LNCAP (cell line): Measurements from ENCODE around the gene LLGL1.

Experiments
- TF ChIP-seq, protein P1 (sequence below): fragments of 450-650 bp; IDR thresholded peaks from 2 replicates; pipeline ENCODE4 v1.5.1; 2017; ENCODE audit warnings: mild to moderate bottlenecking

Gene LLGL1

DNA sequence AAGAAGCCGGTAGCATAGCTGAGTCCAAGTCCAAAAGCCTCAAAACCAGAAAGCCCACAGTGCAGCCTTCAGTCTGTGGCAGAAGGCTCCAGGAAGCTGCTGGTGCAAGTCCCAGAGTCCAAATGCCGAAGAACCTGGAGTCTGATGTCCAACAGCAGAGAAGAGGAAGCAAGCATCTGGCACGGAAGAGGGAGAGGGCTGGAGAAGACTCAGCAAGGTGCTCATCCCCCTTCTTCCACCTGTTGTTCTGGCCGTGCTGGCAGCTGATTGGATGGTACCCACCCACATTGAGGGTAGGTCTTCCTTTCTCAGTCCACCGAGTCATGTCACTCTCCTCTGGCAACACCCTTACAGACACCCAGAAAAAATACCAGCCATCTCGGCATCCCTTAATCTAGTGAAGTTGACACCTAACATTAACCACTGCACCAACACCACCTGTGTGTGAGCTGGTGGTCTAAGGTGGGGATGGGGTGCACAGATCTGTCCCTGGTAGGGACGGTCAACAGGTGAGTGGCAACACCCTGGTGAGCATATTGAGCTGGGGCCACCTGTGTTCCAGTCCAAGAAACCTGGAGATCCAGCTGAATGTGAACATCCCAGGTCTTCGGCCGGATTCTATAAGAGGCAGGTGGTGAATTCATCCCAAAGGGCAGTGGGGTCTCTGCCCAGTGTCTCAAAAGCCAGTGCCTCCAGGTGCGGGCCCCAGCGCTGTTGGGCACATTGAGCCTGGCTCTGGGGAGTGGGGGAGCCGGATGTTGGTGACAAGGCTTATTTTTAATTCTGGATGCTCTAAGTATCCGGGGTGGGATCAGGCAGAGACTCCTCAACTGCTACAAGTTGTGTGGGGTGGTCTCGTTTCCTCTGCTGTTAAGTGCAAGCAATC lies 44.9 kb downstream of the LLGL1 start:
- TF ChIP-seq, protein P1, sequence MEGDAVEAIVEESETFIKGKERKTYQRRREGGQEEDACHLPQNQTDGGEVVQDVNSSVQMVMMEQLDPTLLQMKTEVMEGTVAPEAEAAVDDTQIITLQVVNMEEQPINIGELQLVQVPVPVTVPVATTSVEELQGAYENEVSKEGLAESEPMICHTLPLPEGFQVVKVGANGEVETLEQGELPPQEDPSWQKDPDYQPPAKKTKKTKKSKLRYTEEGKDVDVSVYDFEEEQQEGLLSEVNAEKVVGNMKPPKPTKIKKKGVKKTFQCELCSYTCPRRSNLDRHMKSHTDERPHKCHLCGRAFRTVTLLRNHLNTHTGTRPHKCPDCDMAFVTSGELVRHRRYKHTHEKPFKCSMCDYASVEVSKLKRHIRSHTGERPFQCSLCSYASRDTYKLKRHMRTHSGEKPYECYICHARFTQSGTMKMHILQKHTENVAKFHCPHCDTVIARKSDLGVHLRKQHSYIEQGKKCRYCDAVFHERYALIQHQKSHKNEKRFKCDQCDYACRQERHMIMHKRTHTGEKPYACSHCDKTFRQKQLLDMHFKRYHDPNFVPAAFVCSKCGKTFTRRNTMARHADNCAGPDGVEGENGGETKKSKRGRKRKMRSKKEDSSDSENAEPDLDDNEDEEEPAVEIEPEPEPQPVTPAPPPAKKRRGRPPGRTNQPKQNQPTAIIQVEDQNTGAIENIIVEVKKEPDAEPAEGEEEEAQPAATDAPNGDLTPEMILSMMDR, result no peak

DNA sequence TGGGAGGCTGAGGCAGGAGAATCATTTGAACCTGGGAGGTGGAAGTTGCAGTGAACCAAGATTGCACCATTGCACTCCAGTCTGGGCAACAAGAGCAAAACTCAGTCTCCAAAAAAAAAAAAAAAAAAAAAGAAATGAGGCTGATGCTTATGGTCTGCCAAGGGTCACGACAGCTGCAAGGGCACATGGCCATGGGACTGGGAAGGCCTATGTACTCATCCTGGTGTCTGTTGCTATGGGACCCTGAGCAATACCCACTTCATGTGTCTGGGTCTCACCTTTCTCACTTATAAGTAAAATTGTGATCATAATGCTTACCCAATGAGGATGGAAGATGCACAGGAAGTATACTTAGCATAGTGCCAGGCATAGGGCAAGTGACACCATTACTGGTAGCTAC lies 51.6 kb downstream of the LLGL1 start:
- TF ChIP-seq, protein P1, result no peak

DNA sequence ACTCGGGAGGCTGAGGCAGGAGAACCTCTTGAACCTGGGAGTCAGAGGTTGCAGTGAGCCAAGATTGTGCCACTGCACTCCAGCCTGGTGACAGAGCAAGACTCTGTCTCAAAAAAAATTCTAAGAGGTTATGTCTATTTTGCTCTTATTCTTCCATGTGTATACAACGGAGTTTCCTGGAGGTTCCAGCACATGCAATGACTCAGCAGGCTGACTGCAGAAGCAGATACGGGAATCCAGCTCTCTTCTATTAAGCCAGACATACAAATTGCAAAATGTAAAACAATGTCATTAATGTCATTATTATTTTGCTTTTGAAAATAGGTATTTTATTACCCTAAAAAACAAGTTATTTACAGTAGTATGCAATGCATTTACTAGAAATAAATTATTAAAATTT lies 53.4 kb downstream of the LLGL1 start:
- TF ChIP-seq, protein P1, result no peak

DNA sequence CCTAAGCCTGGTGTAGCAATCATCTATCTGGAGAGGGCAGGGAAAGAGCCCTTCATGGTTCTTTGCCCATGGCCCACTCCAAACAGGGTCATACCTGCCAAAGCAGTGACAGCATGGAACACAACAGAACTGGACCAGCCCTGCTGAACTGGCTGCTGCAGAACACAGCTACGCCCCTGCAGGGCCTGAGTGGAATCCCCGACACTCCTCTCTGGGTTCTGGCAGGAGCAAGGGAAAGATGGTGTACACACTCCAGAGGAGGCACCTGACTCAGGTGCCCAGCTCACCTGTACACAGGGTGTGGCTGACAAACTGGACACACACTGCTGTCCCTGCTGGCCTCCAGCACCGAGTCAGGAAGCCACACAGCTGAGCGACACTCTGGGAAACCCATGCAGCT lies 54.8 kb downstream of the LLGL1 start:
- TF ChIP-seq, protein P1, result no peak

DNA sequence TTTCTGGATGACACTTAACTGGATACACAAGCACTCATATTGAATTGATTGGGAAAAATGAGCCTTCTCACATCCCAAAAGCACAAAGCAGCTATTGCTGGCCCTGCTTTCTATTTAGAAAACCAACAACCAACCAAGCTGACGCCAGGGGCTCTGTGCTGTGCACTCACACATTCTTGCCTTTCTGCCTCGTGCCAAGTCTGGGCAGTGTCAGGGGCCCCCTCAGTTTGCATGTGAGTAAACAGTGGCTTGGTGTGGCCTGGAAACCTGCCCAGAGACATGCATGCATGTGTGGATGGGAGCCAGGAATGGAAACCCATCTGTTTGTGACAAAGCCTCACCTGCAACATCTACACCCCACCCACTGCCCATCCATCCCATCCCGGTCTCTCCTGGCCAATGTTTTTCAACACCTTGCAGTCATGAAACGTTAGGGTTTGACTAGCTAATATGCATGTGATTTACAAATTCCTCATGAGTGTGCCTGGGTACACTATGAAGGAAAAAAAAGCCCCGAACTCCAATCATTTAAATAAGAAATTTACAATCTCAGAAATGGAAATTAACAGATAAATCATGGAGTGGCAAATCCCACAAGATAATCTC lies 55.4 kb downstream of the LLGL1 start:
- TF ChIP-seq, protein P1, result no peak

DNA sequence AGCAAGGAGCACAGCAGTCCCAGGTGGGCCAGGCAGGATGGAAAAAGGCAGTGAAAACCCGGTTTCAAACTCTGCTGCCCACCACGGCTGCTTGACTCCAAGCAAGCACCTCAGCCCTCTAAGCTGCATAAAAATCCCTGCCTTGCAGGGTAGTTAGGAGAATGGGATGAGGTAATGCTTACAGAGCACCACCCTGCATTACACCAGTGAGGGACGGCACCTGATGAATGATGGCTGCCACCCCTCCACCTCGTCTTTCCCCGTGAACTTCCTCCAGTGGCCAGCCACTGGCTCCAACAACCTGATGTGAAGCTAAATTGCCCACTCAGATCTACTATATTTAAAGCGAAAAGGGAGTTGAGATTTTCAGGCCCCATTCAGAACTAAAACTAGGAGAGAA lies 56.4 kb downstream of the LLGL1 start:
- TF ChIP-seq, protein P1, result no peak

DNA sequence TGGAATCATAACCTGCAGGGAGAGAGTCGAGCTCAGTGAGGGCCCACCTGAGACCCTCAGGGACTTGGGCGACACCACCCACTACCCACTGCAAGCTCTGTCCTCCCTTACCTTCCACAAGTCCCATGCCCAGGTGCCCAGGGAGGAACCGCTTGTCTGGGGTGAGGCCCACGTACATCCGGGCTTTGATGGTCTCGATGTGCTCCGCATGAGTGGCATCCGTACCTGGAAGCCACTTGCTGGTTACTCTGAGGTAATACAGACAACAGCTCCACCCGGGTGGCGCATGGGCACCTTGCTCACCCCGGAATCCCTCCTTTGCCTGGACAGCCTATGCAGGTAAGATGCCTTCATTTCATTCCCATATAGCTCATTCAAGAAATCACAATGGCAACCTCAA lies 59.9 kb downstream of the LLGL1 start:
- TF ChIP-seq, protein P1, result no peak
